GM12878 (cell line): ENCODE measurements around the gene FAM118B. TPM values are rescaled to one million over a fixed set of nuclear protein-coding genes. Genes with fewer than 3 reads are reported as not detected.

Experiments used
- ATAC-seq: fragments of 200-7000 bp; cut with Tn5 transposase; 3 replicates; pipeline ENCODE4 v1.9.1; 2020; ENCODE audit warnings: mild to moderate bottlenecking, moderate library complexity
- BruUV-seq: library from RNA; stranded (reverse); fragments of 400-500 nt; replicated peaks from 2 replicates; lab custom pipeline; 2021; lab: Mats Ljungman, UMichigan
- CTCF ChIA-PET: fragments of 300-600 bp; sonication (Branson Sonifier 250); formaldehyde crosslinking; extraction: SDS; loops from one replicate; lab custom pipeline; 2021; ENCODE audit warnings: inconsistent platforms; lab: Yijun Ruan, JAX
- POLR2A ChIA-PET: fragments of 350-600 bp; formaldehyde crosslinking; extraction: SDS; loops from one replicate; lab custom pipeline; 2021; ENCODE audit warnings: inconsistent platforms; lab: Charles Lee
- RAD21 ChIA-PET: fragments of 300-600 bp; sonication (Branson Sonifier 250); formaldehyde crosslinking; loops from one replicate; lab custom pipeline; 2023; ENCODE audit warnings: antibody characterized with exemption; ENCODE audit not compliant: unreplicated experiment; lab: Charles Lee
- SMC1A ChIA-PET: fragments of 300-600 bp; sonication (Branson Sonifier 250); formaldehyde crosslinking; loops from one replicate; lab custom pipeline; 2023; ENCODE audit not compliant: unreplicated experiment, uncharacterized antibody; lab: Charles Lee
- DNase-seq: peaks from one replicate; pipeline ENCODE4 v3.0.0-alpha.2; 2011; ENCODE audit warnings: low read depth, low spot score
- FAIRE-seq: peaks from 3 replicates; lab custom pipeline; 2011; peaks lifted over from hg19 to GRCh38; lab: Jason Lieb, UNC
- H2AFZ ChIP-seq: 2 replicates; pipeline ENCODE4 v1.6.0; 2011; ENCODE audit warnings: low read depth, low read length, control low read depth; ENCODE audit not compliant: control insufficient read depth
- H3K27ac ChIP-seq: 2 replicates; pipeline ENCODE4 v1.5.1; 2011; ENCODE audit warnings: control low read depth; ENCODE audit not compliant: control insufficient read depth, insufficient read depth
- H3K27me3 ChIP-seq, 2 experiments: replicated peaks in 1 of 2; 2 replicates each; pipeline versions ENCODE4 v1.6.0 to v1.6.1; 2011; ENCODE audit warnings: low read length in 1 of 2; ENCODE audit not compliant: control insufficient read depth in 2 of 2, insufficient read depth in 2 of 2
- H3K36me3 ChIP-seq, 2 experiments: 2 replicates each; pipeline ENCODE4 v1.5.1; 2011; ENCODE audit warnings: low read length in 1 of 2; ENCODE audit not compliant: control insufficient read depth in 2 of 2, insufficient read depth in 2 of 2
- H3K4me1 ChIP-seq: 2 replicates; pipeline ENCODE4 v1.6.1; 2011; ENCODE audit warnings: mild to moderate bottlenecking, low read length, moderate library complexity, mixed read lengths; ENCODE audit not compliant: control insufficient read depth, insufficient read depth
- H3K4me2 ChIP-seq: 2 replicates; pipeline ENCODE4 v1.6.0; 2011; ENCODE audit warnings: control low read depth; ENCODE audit not compliant: control insufficient read depth, insufficient read depth
- H3K4me3 ChIP-seq: fragments of 200-600 bp; sonication (generic); 2 replicates; pipeline ENCODE4 v1.5.1; 2016
- H3K79me2 ChIP-seq: 2 replicates; pipeline ENCODE4 v1.6.0; 2011; ENCODE audit warnings: low read length; ENCODE audit not compliant: control insufficient read depth, insufficient read depth
- H3K9ac ChIP-seq: 2 replicates; pipeline ENCODE4 v1.8.0; 2011; ENCODE audit warnings: low read length, control low read depth, mixed read lengths; ENCODE audit not compliant: control insufficient read depth, insufficient read depth
- H3K9me3 ChIP-seq: replicated peaks from 3 replicates; pipeline ENCODE4 v1.5.1; 2011; ENCODE audit warnings: mild to moderate bottlenecking, low read length; ENCODE audit not compliant: control insufficient read depth, insufficient read depth
- H4K20me1 ChIP-seq: 2 replicates; pipeline ENCODE4 v1.6.0; 2011; ENCODE audit not compliant: control insufficient read depth, insufficient read depth
- ATF2 ChIP-seq: IDR thresholded peaks from 2 replicates; pipeline ENCODE4 v1.6.1; 2012; ENCODE audit warnings: low read length, inconsistent platforms
- E2F8 ChIP-seq: fragments of 450-650 bp; IDR thresholded peaks from 2 replicates; pipeline ENCODE4 v1.6.1; 2018; ENCODE audit warnings: mild to moderate bottlenecking, low read depth, moderate library complexity; ENCODE audit not compliant: partially characterized antibody
- ETV6 ChIP-seq, 2 experiments: fragments of 450-650 bp in 1 of 2; IDR thresholded peaks in 1 of 2; conservative IDR thresholded peaks in 1 of 2; 2 replicates each; pipeline ENCODE4 v1.6.1; 2014; ENCODE audit warnings: antibody characterized with exemption in 1 of 2, borderline replicate concordance in 1 of 2, low read depth in 1 of 2, mild to moderate bottlenecking in 1 of 2, moderate library complexity in 1 of 2
- FOS ChIP-seq: IDR thresholded peaks from 3 replicates; pipeline ENCODE4 v1.6.1; 2011; ENCODE audit warnings: borderline replicate concordance; ENCODE audit not compliant: insufficient read length; ENCODE audit errors: extremely low read depth
- HDGF ChIP-seq: fragments of 450-650 bp; IDR thresholded peaks from 2 replicates; pipeline ENCODE4 v1.6.1; 2016; ENCODE audit warnings: antibody characterized with exemption
- HSF1 ChIP-seq: fragments of 150-350 bp; IDR thresholded peaks from 2 replicates; pipeline ENCODE4 v1.6.1; 2014; ENCODE audit warnings: mild to moderate bottlenecking, low read depth, low read length
- MYB ChIP-seq: fragments of 150-350 bp; IDR thresholded peaks from 2 replicates; pipeline ENCODE4 v1.6.1; 2014; ENCODE audit warnings: mild to moderate bottlenecking, low read depth, low read length, borderline replicate concordance
- NFIC ChIP-seq: IDR thresholded peaks from 2 replicates; pipeline ENCODE4 v1.6.1; 2012; ENCODE audit warnings: low read depth, mild to moderate bottlenecking, inconsistent platforms, low read length, moderate library complexity
- NR2F1 ChIP-seq: fragments of 450-650 bp; conservative IDR thresholded peaks from 2 replicates; pipeline ENCODE4 v1.6.1; 2017; ENCODE audit warnings: mild to moderate bottlenecking
- POLR2AphosphoS5 ChIP-seq: IDR thresholded peaks from 2 replicates; pipeline ENCODE4 v1.6.1; 2011; ENCODE audit warnings: mild to moderate bottlenecking, low read length, inconsistent platforms
- POU2F2 ChIP-seq: IDR thresholded peaks from 3 replicates; pipeline ENCODE4 v1.6.1; 2011; ENCODE audit warnings: low read depth, mild to moderate bottlenecking, low read length, borderline replicate concordance
- SUZ12 ChIP-seq: fragments of 200-600 bp; sonication (generic); IDR thresholded peaks from one replicate; pipeline ENCODE4 v1.6.1; 2018; ENCODE audit warnings: antibody characterized with exemption, mild to moderate bottlenecking; ENCODE audit not compliant: unreplicated experiment
- TCF3 ChIP-seq: IDR thresholded peaks from 2 replicates; pipeline ENCODE4 v1.6.1; 2012; ENCODE audit warnings: low read depth, mild to moderate bottlenecking, low read length, borderline replicate concordance; ENCODE audit not compliant: insufficient read depth
- WGBS: methylation state at CpG from one replicate; pipeline ENCODE4 v1.1.6; 2016; ENCODE audit warnings: low lambda C conversion rate; ENCODE audit not compliant: insufficient replicate concordance, insufficient coverage; ENCODE audit errors: missing lambda C conversion rate; 5-methylcytosine and 5-hydroxymethylcytosine counted together
- in situ Hi-C: fragments of 300-500 bp; cut with MboI; formaldehyde crosslinking; loops from 9 replicates; pipeline ENCODE4 v1.14.3; 2018; ENCODE audit warnings: mixed read lengths
- intact Hi-C: fragments of 100-400 bp; cut with micrococcal nuclease; formaldehyde crosslinking; loops from one replicate; pipeline ENCODE4 v1.14.2; 2022; ENCODE audit not compliant: unreplicated experiment
- polyA plus RNA-seq, 11 experiments: library from polyadenylated mRNA; depleted of rRNA in 4 of 11; unstranded in 6 of 11; stranded (reverse) in 5 of 11; fragments of >200 nt; fragmentation: Nextera tagmentation in 4 of 11; fragmentation: Illumina TruSeq in 1 of 11; extraction: Ambion mirVana in 4 of 11; extraction: Trizol in 1 of 11; gene quantifications; 1 replicate in 1 of 11; 2 replicates in 10 of 11; pipeline versions ENCODE4 v1.2.1 to v1.2.3, GENCODE V29; 2011 to 2016; ENCODE audit warnings: inconsistent platforms in 2 of 11, missing spikeins in 2 of 11, low read depth in 1 of 11
- total RNA-seq, 4 experiments: library from RNA; depleted of rRNA in 3 of 4; stranded (reverse); fragments of >200 nt in 3 of 4; fragmentation: Illumina TruSeq in 1 of 4; extraction: Trizol in 1 of 4; gene quantifications; 2 replicates each; pipeline versions ENCODE4 v1.2.1 to v1.2.3, GENCODE V29; 2013 to 2021

FAM118B gene
- total and polyA plus RNA-seq, 10 of the 15 experiments (the other 5 are each of a cell fraction or from before 2014, with no cell fraction given): 12.8 to 29.7 (median 16.5) TPM

- in situ Hi-C loops (no loop called here), intact Hi-C loops (no loop called here)
- DNase-seq: no peak
- no peak overlapping the region for H3K4me2 ChIP-seq
- H4K20me1 ChIP-seq: no peaks in the 10 kb centered on the region
- WGBS: 98% methylated on average over 11 of the region's 11 CpGs
- H3K36me3 ChIP-seq: peaks cover 7 to 22% of the 10 kb centered on the region in 2 experiments
- no peak for ATAC-seq
- ChIA-PET POLR2A (no interaction called here), SMC1A (no interaction called here), CTCF (no interaction called here), RAD21 (no interaction called here)
- H3K4me1 ChIP-seq: peaks cover 3% of the 10 kb centered on the region
- H3K9me3 ChIP-seq: no peaks in the 10 kb centered on the region
- H3K27ac ChIP-seq: no peak overlapping the region
- H2AFZ ChIP-seq: no peak overlapping the region
- no TSS peak for BruUV-seq
- FAIRE-seq: no peak
- H3K27me3 ChIP-seq: no peaks in the 10 kb centered on the region
- no peak for TF ChIP-seq ATF2
- no peak for TF ChIP-seq POLR2AphosphoS5
- TF ChIP-seq TCF3: no peak
- no peak for TF ChIP-seq POU2F2
- no peak overlapping the region for H3K9ac ChIP-seq
- no peak overlapping the region for H3K4me3 ChIP-seq
- no peaks in the 10 kb centered on the region for H3K79me2 ChIP-seq
These were observed 65.7 kb downstream of the FAM118B start for GRCh38 chr11:126277322-126277721.

- no peaks in the 10 kb centered on the region for H3K9me3 ChIP-seq
- no peak overlapping the region for H3K27ac ChIP-seq
- H4K20me1 ChIP-seq: no peaks in the 10 kb centered on the region
- no TSS peak for BruUV-seq
- no peak for FAIRE-seq
- peaks cover 7 to 18% of the 10 kb centered on the region in 2 experiments for H3K36me3 ChIP-seq
- H3K79me2 ChIP-seq: no peaks in the 10 kb centered on the region; the same call in 1 of the 2 replicates
- no peak overlapping the region for H3K4me3 ChIP-seq
- no peak overlapping the region for H3K4me2 ChIP-seq
- no peak overlapping the region for H2AFZ ChIP-seq
- H3K27me3 ChIP-seq: no peaks in the 10 kb centered on the region
- SMC1A ChIA-PET: no interaction called here
- in situ Hi-C loops: no loop called here
- no peak for DNase-seq
- no peak for ATAC-seq
- intact Hi-C loops: no loop called here
- H3K4me1 ChIP-seq: peaks cover 7% of the 10 kb centered on the region
- H3K9ac ChIP-seq: no peak overlapping the region
- RAD21 ChIA-PET: no interaction called here
- 90% methylated on average over 4 of the region's 4 CpGs for WGBS
- CTCF ChIA-PET: no interaction called here
- POLR2A ChIA-PET: no interaction called here
- TF ChIP-seq ETV6 (conservative IDR thresholded peaks at IDR 0.05 in 1 of 2, IDR thresholded peaks at IDR 0.05 in 1 of 2; ENCODE audit: borderline replicate concordance in 1 of 2, low read depth in 1 of 2): no peak
- no peak for TF ChIP-seq HSF1
- no peak for TF ChIP-seq HDGF
- no peak for TF ChIP-seq SUZ12
- TF ChIP-seq NFIC: no peak
- no peak for TF ChIP-seq E2F8
- TF ChIP-seq FOS: no peak
- TF ChIP-seq MYB: no peak
- TF ChIP-seq NR2F1: no peak
These were observed 66.2 kb downstream of the FAM118B start for GRCh38 chr11:126277780-126278179.
